HG02610 (cell line): ENCODE measurements around the gene PTPN3.
"Not testable (repeated sequence)": the region's sequence is repeated elsewhere in the genome, so short reads cannot be mapped to it uniquely, and the experiment has no call there.

Experiments
- ATAC-seq: cut with Tn5 transposase; IDR thresholded peaks from one replicate; pipeline ENCODE4 v1.9.1; 2021; ENCODE audit warnings: mild to moderate bottlenecking, moderate library complexity; ENCODE audit not compliant: unreplicated experiment

Gene PTPN3

GRCh38 chr9:109351032-109351431 is 147.1 kb downstream of the PTPN3 start:
- no peak for ATAC-seq

GRCh38 chr9:109349421-109349846 is 148.7 kb downstream of the PTPN3 start:
- ATAC-seq, result no peak

GRCh38 chr9:109346904-109347303 is 151.2 kb downstream of the PTPN3 start:
- no peak for ATAC-seq

- ATAC-seq, result no peak
These were observed 153.2 kb downstream of the PTPN3 start for GRCh38 chr9:109344866-109345265.

GRCh38 chr9:109342878-109343277 is 155.2 kb downstream of the PTPN3 start:
- no peak for ATAC-seq

GRCh38 chr9:109341561-109341960 is 156.5 kb downstream of the PTPN3 start:
- ATAC-seq, result no peak

GRCh38 chr9:109340979-109341378 is 157.1 kb downstream of the PTPN3 start:
- not testable (repeated sequence) for ATAC-seq

GRCh38 chr9:109336409-109336808 is 161.7 kb downstream of the PTPN3 start:
- no peak for ATAC-seq

- ATAC-seq, result no peak
These were observed 162.2 kb downstream of the PTPN3 start for GRCh38 chr9:109335929-109336328.

GRCh38 chr9:109335121-109335520 is 163.0 kb downstream of the PTPN3 start:
- no peak for ATAC-seq

GRCh38 chr9:109331353-109331752 is 166.8 kb downstream of the PTPN3 start:
- no peak for ATAC-seq

GRCh38 chr9:109329638-109330258 is 168.4 kb downstream of the PTPN3 start:
- no peak for ATAC-seq

- no peak for ATAC-seq
These were observed 169.0 kb downstream of the PTPN3 start for GRCh38 chr9:109328978-109329637.
